HepG2 (cell line): ENCODE results near the gene MS4A7. TPM values are rescaled to one million over a fixed set of nuclear protein-coding genes. Genes with fewer than 3 reads are reported as not detected.

Experiments
- ATAC-seq: fragments of 200-7000 bp; cut with Tn5 transposase; 3 replicates; pipeline ENCODE4 v1.9.1; 2020; ENCODE audit warnings: mild to moderate bottlenecking, moderate library complexity
- BruUV-seq: library from RNA; stranded (reverse); fragments of 400-500 nt; replicated peaks from 2 replicates; lab custom pipeline; 2021; lab: Mats Ljungman, UMichigan
- CTCF ChIA-PET: fragments of 300-600 bp; formaldehyde crosslinking; extraction: SDS; loops from one replicate; lab custom pipeline; 2021; ENCODE audit warnings: low total read pairs, inconsistent platforms, low intra/inter-chr PET ratio; lab: Yijun Ruan, JAX
- POLR2A ChIA-PET: fragments of 350-600 bp; sonication (Branson Sonifier 250); formaldehyde crosslinking; loops from one replicate; lab custom pipeline; 2020; ENCODE audit warnings: antibody characterized with exemption, inconsistent platforms; lab: Yijun Ruan, JAX
- DNase-seq: peaks from one replicate; pipeline ENCODE4 v3.0.0-alpha.2; 2015; ENCODE audit warnings: low spot score
- FAIRE-seq: peaks from 3 replicates; lab custom pipeline; 2011; peaks lifted over from hg19 to GRCh38; lab: Jason Lieb, UNC
- H2AFZ ChIP-seq: one replicate; pipeline ENCODE4 v1.6.1; 2011; ENCODE audit warnings: low read length, inconsistent platforms
- H3K27ac ChIP-seq: fragments of 300-600 bp; 3 replicates; pipeline ENCODE4 v1.8.0; 2011; ENCODE audit warnings: mixed run types, mild to moderate bottlenecking, mixed read lengths, low read length, inconsistent platforms; ENCODE audit not compliant: insufficient read depth; ENCODE audit errors: extremely low read length
- H3K27me3 ChIP-seq, 2 experiments: fragments of 200-600 bp in 1 of 2; 2 replicates in 1 of 2; 3 replicates in 1 of 2; pipeline versions ENCODE4 v1.6.0 to v1.8.0; 2011; ENCODE audit warnings: low read length in 2 of 2, mild to moderate bottlenecking in 2 of 2, moderate library complexity in 2 of 2, inconsistent platforms in 1 of 2; ENCODE audit not compliant: insufficient read depth in 2 of 2, control insufficient read depth in 1 of 2
- H3K36me3 ChIP-seq, 2 experiments: fragments of 200-600 bp in 1 of 2; replicated peaks in 1 of 2; 2 replicates in 1 of 2; 3 replicates in 1 of 2; pipeline versions ENCODE4 v1.5.1 to v1.8.0; 2011; ENCODE audit warnings: low read length in 2 of 2, inconsistent platforms in 1 of 2; ENCODE audit not compliant: insufficient read depth in 2 of 2, control insufficient read depth in 1 of 2
- H3K4me1 ChIP-seq: 2 replicates; pipeline ENCODE4 v1.5.1; 2012; ENCODE audit warnings: low read length, inconsistent platforms; ENCODE audit not compliant: insufficient read depth
- H3K4me2 ChIP-seq: 2 replicates; pipeline ENCODE4 v1.6.0; 2011; ENCODE audit warnings: low read depth, low read length, inconsistent platforms
- H3K4me3 ChIP-seq, 3 experiments: fragments of 200-600 bp in 1 of 3; sonication (generic), shearing (Covaris generic) in 1 of 3; replicated peaks in 1 of 3; 2 replicates each; pipeline ENCODE4 v1.5.1; 2011 to 2016; ENCODE audit warnings: low read length in 3 of 3, inconsistent platforms in 2 of 3, low read depth in 2 of 3, mild to moderate bottlenecking in 2 of 3, control low read depth in 1 of 3, mixed read lengths in 1 of 3; ENCODE audit not compliant: insufficient read depth in 1 of 3
- H3K79me2 ChIP-seq: one replicate; pipeline ENCODE4 v1.6.1; 2011; ENCODE audit warnings: low read length, inconsistent platforms; ENCODE audit not compliant: insufficient read depth
- H3K9ac ChIP-seq: 2 replicates; pipeline ENCODE4 v1.6.0; 2011; ENCODE audit warnings: mild to moderate bottlenecking, low read depth, low read length, inconsistent platforms; ENCODE audit not compliant: insufficient read depth
- H3K9me3 ChIP-seq: 2 replicates; pipeline ENCODE4 v1.5.1; 2012; ENCODE audit warnings: mild to moderate bottlenecking, low read length
- H4K20me1 ChIP-seq: 2 replicates; pipeline ENCODE4 v1.6.0; 2011; ENCODE audit warnings: inconsistent platforms, mild to moderate bottlenecking, low read length, moderate library complexity; ENCODE audit not compliant: insufficient read depth
- FOXA3 ChIP-seq: IDR thresholded peaks from 2 replicates; pipeline ENCODE4 v1.6.1; 2016; ENCODE audit warnings: missing genetic modification reagents, missing compliant biosample characterization
- MAFG ChIP-seq: sonication (generic); formaldehyde crosslinking; IDR thresholded peaks from 2 replicates; pipeline ENCODE4 v1.5.1; 2020; ENCODE audit warnings: mild to moderate bottlenecking, missing genetic modification reagents
- SMAD3 ChIP-seq: sonication (generic); formaldehyde crosslinking; IDR thresholded peaks from 2 replicates; pipeline ENCODE4 v1.4.0; 2020; ENCODE audit warnings: missing genetic modification reagents
- WGBS: methylation state at CpG from one replicate; pipeline ENCODE4 v1.1.6; 2017; ENCODE audit warnings: low lambda C conversion rate; 5-methylcytosine and 5-hydroxymethylcytosine counted together
- in situ Hi-C: cut with HindIII; loops from 2 replicates; pipeline ENCODE4 v1.10.0; 2017; ENCODE audit warnings: low pct_unique_long_range_greater_than_20kb; ENCODE audit not compliant: extremely low pct_ligation_motif_present
- intact Hi-C: fragments of 100-400 bp; cut with micrococcal nuclease; formaldehyde crosslinking; loops from one replicate; pipeline ENCODE4 v1.10.0; 2022; ENCODE audit not compliant: unreplicated experiment
- polyA plus RNA-seq, 8 experiments: library from polyadenylated mRNA; depleted of rRNA in 3 of 8; stranded (reverse) in 7 of 8; unstranded in 1 of 8; fragments of >200 nt; fragmentation: Illumina TruSeq in 4 of 8; extraction: Trizol in 4 of 8; gene quantifications; 2 replicates each; pipeline versions ENCODE4 v1.2.1 to v1.2.3, GENCODE V29; 2011 to 2016; ENCODE audit warnings: low read depth in 4 of 8, missing spikeins in 1 of 8, mixed read lengths in 1 of 8; ENCODE audit not compliant: insufficient read depth in 1 of 8
- total RNA-seq, 5 experiments: library from RNA; depleted of rRNA; stranded (reverse); fragments of >200 nt; fragmentation: Illumina TruSeq; extraction: Trizol; gene quantifications; 2 replicates each; pipeline ENCODE4 v1.2.3, GENCODE V29; 2016; ENCODE audit warnings: low read depth in 1 of 5
- TF ChIP-seq, protein P1 (sequence below): sonication (generic); formaldehyde crosslinking; IDR thresholded peaks from 2 replicates; pipeline ENCODE4 v1.4.0; 2020; ENCODE audit warnings: missing genetic modification reagents, borderline replicate concordance
- TF ChIP-seq, protein P2 (sequence below): IDR thresholded peaks from 2 replicates; pipeline ENCODE4 v1.6.1; 2016; ENCODE audit warnings: missing compliant biosample characterization, missing genetic modification reagents, borderline replicate concordance
- TF ChIP-seq, protein P3 (sequence below): sonication (generic); formaldehyde crosslinking; IDR thresholded peaks from 2 replicates; pipeline ENCODE4 v1.8.0; 2022; ENCODE audit warnings: mild to moderate bottlenecking, missing genetic modification reagents, borderline replicate concordance
- TF ChIP-seq, protein P4 (sequence below): sonication (generic); formaldehyde crosslinking; IDR thresholded peaks from 2 replicates; pipeline ENCODE4 v1.8.1; 2022; ENCODE audit warnings: low read depth, mild to moderate bottlenecking, missing genetic modification reagents

Gene MS4A7
- total and polyA plus RNA-seq, 2 of the 13 experiments (the other 11 are each of a cell fraction or from before 2014, with no cell fraction given), result not detected

DNA sequence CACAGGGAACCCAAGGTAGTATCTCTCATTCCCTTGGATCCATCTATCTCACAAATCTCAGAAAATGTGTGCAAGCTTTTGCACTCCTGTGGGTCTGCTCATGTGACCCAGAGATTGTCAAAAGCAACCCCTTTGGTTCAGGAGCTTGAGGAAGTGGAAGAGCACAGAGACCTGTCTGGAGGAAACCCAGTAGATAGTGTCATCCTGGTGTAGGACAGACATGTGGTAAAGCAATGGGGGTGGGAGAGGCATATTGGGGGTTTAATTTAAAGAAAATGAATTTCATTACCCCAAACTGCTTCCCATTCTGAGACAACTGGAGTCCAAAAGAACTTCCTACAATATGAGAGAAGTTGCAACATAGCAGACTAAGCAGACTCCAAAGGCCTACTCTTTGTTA is 12.1 kb downstream of the MS4A7 start (continued):
- TF ChIP-seq, protein P1, sequence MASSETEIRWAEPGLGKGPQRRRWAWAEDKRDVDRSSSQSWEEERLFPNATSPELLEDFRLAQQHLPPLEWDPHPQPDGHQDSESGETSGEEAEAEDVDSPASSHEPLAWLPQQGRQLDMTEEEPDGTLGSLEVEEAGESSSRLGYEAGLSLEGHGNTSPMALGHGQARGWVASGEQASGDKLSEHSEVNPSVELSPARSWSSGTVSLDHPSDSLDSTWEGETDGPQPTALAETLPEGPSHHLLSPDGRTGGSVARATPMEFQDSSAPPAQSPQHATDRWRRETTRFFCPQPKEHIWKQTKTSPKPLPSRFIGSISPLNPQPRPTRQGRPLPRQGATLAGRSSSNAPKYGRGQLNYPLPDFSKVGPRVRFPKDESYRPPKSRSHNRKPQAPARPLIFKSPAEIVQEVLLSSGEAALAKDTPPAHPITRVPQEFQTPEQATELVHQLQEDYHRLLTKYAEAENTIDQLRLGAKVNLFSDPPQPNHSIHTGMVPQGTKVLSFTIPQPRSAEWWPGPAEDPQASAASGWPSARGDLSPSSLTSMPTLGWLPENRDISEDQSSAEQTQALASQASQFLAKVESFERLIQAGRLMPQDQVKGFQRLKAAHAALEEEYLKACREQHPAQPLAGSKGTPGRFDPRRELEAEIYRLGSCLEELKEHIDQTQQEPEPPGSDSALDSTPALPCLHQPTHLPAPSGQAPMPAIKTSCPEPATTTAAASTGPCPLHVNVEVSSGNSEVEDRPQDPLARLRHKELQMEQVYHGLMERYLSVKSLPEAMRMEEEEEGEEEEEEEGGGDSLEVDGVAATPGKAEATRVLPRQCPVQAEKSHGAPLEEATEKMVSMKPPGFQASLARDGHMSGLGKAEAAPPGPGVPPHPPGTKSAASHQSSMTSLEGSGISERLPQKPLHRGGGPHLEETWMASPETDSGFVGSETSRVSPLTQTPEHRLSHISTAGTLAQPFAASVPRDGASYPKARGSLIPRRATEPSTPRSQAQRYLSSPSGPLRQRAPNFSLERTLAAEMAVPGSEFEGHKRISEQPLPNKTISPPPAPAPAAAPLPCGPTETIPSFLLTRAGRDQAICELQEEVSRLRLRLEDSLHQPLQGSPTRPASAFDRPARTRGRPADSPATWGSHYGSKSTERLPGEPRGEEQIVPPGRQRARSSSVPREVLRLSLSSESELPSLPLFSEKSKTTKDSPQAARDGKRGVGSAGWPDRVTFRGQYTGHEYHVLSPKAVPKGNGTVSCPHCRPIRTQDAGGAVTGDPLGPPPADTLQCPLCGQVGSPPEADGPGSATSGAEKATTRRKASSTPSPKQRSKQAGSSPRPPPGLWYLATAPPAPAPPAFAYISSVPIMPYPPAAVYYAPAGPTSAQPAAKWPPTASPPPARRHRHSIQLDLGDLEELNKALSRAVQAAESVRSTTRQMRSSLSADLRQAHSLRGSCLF, result no peak
- TF ChIP-seq, protein P2, sequence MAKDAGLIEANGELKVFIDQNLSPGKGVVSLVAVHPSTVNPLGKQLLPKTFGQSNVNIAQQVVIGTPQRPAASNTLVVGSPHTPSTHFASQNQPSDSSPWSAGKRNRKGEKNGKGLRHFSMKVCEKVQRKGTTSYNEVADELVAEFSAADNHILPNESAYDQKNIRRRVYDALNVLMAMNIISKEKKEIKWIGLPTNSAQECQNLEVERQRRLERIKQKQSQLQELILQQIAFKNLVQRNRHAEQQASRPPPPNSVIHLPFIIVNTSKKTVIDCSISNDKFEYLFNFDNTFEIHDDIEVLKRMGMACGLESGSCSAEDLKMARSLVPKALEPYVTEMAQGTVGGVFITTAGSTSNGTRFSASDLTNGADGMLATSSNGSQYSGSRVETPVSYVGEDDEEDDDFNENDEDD (CRISPR knock-in tag), result no peak

DNA sequence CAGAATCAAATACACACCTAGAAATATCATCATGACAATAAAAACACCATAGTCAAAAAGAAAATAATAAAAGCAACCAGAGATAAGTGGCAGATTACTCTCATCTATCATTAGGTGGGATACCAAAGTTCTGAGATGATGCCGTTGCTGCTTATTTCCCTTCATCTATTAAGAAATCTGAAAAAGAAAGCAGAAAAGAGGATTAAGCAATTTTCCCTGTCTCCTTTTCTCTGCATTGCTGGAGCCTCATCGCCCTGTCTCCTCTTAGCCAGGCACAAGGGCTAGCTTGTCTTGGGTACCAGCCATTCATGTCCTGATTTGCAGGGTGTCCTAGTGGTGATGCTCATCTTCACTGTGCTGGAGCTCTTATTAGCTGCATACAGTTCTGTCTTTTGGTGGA is 14.0 kb downstream of the MS4A7 start:
- Histone ChIP-seq H2AFZ (no peak overlapping the region), H4K20me1 (no peaks in the 10 kb centered on the region), H3K9ac (no peak overlapping the region), H3K4me1 (no peaks in the 10 kb centered on the region), H3K27ac (no peak overlapping the region), H3K36me3 (no peaks in the 10 kb centered on the region), H3K27me3 (no peaks in the 10 kb centered on the region), H3K4me2 (no peak overlapping the region), H3K4me3 (no peak overlapping the region), H3K79me2 (no peaks in the 10 kb centered on the region), H3K9me3 (no peaks in the 10 kb centered on the region)
- in situ Hi-C loops (no loop called here), intact Hi-C loops (no loop called here)
- DNase-seq, result no peak
- no TSS peak for BruUV-seq
- 27% methylated on average over 2 of the region's 2 CpGs for WGBS
- FAIRE-seq, result no peak
- CTCF ChIA-PET, result no interaction called here
- POLR2A ChIA-PET, result no interaction called here
- no peak for ATAC-seq
- TF ChIP-seq SMAD3 (no peak), MAFG (CRISPR knock-in tag) (no peak), FOXA3 (CRISPR knock-in tag) (no peak)
- TF ChIP-seq, protein P3, sequence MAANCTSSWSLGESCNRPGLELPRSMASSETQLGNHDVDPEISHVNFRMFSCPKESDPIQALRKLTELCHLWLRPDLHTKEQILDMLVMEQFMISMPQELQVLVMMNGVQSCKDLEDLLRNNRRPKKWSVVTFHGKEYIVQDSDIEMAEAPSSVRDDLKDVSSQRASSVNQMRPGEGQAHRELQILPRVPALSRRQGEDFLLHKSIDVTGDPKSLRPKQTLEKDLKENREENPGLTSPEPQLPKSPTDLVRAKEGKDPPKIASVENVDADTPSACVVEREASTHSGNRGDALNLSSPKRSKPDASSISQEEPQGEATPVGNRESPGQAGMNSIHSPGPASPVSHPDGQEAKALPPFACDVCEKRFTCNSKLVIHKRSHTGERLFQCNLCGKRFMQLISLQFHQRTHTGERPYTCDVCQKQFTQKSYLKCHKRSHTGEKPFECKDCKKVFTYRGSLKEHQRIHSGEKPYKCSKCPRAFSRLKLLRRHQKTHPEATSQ (CRISPR knock-in tag), result no peak
- TF ChIP-seq, protein P4, sequence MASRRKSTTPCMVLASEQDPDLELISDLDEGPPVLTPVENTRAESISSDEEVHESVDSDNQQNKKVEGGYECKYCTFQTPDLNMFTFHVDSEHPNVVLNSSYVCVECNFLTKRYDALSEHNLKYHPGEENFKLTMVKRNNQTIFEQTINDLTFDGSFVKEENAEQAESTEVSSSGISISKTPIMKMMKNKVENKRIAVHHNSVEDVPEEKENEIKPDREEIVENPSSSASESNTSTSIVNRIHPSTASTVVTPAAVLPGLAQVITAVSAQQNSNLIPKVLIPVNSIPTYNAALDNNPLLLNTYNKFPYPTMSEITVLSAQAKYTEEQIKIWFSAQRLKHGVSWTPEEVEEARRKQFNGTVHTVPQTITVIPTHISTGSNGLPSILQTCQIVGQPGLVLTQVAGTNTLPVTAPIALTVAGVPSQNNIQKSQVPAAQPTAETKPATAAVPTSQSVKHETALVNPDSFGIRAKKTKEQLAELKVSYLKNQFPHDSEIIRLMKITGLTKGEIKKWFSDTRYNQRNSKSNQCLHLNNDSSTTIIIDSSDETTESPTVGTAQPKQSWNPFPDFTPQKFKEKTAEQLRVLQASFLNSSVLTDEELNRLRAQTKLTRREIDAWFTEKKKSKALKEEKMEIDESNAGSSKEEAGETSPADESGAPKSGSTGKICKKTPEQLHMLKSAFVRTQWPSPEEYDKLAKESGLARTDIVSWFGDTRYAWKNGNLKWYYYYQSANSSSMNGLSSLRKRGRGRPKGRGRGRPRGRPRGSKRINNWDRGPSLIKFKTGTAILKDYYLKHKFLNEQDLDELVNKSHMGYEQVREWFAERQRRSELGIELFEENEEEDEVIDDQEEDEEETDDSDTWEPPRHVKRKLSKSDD (CRISPR knock-in tag), result no peak
